GM12878 (cell line): ENCODE results near the gene FSHB. TPM values are rescaled to one million over a fixed set of nuclear protein-coding genes. Genes with fewer than 3 reads are reported as not detected.

Experiments
- ATAC-seq: fragments of 200-7000 bp; cut with Tn5 transposase; 3 replicates; pipeline ENCODE4 v1.9.1; 2020; ENCODE audit warnings: mild to moderate bottlenecking, moderate library complexity
- BruUV-seq: library from RNA; stranded (reverse); fragments of 400-500 nt; replicated peaks from 2 replicates; lab custom pipeline; 2021; lab: Mats Ljungman, UMichigan
- CTCF ChIA-PET: fragments of 300-600 bp; sonication (Branson Sonifier 250); formaldehyde crosslinking; extraction: SDS; loops from one replicate; lab custom pipeline; 2021; ENCODE audit warnings: inconsistent platforms; lab: Yijun Ruan, JAX
- POLR2A ChIA-PET: fragments of 350-600 bp; formaldehyde crosslinking; extraction: SDS; loops from one replicate; lab custom pipeline; 2021; ENCODE audit warnings: inconsistent platforms; lab: Charles Lee
- RAD21 ChIA-PET: fragments of 300-600 bp; sonication (Branson Sonifier 250); formaldehyde crosslinking; loops from one replicate; lab custom pipeline; 2023; ENCODE audit warnings: antibody characterized with exemption; ENCODE audit not compliant: unreplicated experiment; lab: Charles Lee
- SMC1A ChIA-PET: fragments of 300-600 bp; sonication (Branson Sonifier 250); formaldehyde crosslinking; loops from one replicate; lab custom pipeline; 2023; ENCODE audit not compliant: unreplicated experiment, uncharacterized antibody; lab: Charles Lee
- DNase-seq: peaks from one replicate; pipeline ENCODE4 v3.0.0-alpha.2; 2011; ENCODE audit warnings: low read depth, low spot score
- FAIRE-seq: peaks from 3 replicates; lab custom pipeline; 2011; peaks lifted over from hg19 to GRCh38; lab: Jason Lieb, UNC
- H2AFZ ChIP-seq: 2 replicates; pipeline ENCODE4 v1.6.0; 2011; ENCODE audit warnings: low read depth, low read length, control low read depth; ENCODE audit not compliant: control insufficient read depth
- H3K27ac ChIP-seq: 2 replicates; pipeline ENCODE4 v1.5.1; 2011; ENCODE audit warnings: control low read depth; ENCODE audit not compliant: control insufficient read depth, insufficient read depth
- H3K27me3 ChIP-seq, 2 experiments: replicated peaks in 1 of 2; 2 replicates each; pipeline versions ENCODE4 v1.6.0 to v1.6.1; 2011; ENCODE audit warnings: low read length in 1 of 2; ENCODE audit not compliant: control insufficient read depth in 2 of 2, insufficient read depth in 2 of 2
- H3K36me3 ChIP-seq, 2 experiments: 2 replicates each; pipeline ENCODE4 v1.5.1; 2011; ENCODE audit warnings: low read length in 1 of 2; ENCODE audit not compliant: control insufficient read depth in 2 of 2, insufficient read depth in 2 of 2
- H3K4me1 ChIP-seq: 2 replicates; pipeline ENCODE4 v1.6.1; 2011; ENCODE audit warnings: mild to moderate bottlenecking, low read length, moderate library complexity, mixed read lengths; ENCODE audit not compliant: control insufficient read depth, insufficient read depth
- H3K4me2 ChIP-seq: 2 replicates; pipeline ENCODE4 v1.6.0; 2011; ENCODE audit warnings: control low read depth; ENCODE audit not compliant: control insufficient read depth, insufficient read depth
- H3K4me3 ChIP-seq: fragments of 200-600 bp; sonication (generic); 2 replicates; pipeline ENCODE4 v1.5.1; 2016
- H3K79me2 ChIP-seq: 2 replicates; pipeline ENCODE4 v1.6.0; 2011; ENCODE audit warnings: low read length; ENCODE audit not compliant: control insufficient read depth, insufficient read depth
- H3K9ac ChIP-seq: 2 replicates; pipeline ENCODE4 v1.8.0; 2011; ENCODE audit warnings: low read length, control low read depth, mixed read lengths; ENCODE audit not compliant: control insufficient read depth, insufficient read depth
- H3K9me3 ChIP-seq: replicated peaks from 3 replicates; pipeline ENCODE4 v1.5.1; 2011; ENCODE audit warnings: mild to moderate bottlenecking, low read length; ENCODE audit not compliant: control insufficient read depth, insufficient read depth
- H4K20me1 ChIP-seq: 2 replicates; pipeline ENCODE4 v1.6.0; 2011; ENCODE audit not compliant: control insufficient read depth, insufficient read depth
- KAT2A ChIP-seq: conservative IDR thresholded peaks from 2 replicates; pipeline ENCODE4 v1.6.1; 2011; ENCODE audit warnings: low read depth, low read length; ENCODE audit not compliant: control insufficient read depth
- SREBF2 ChIP-seq: IDR thresholded peaks from 2 replicates; pipeline ENCODE4 v1.6.1; 2012; ENCODE audit warnings: mild to moderate bottlenecking, low read length
- USF2 ChIP-seq: IDR thresholded peaks from 2 replicates; pipeline ENCODE4 v1.6.1; 2011; ENCODE audit warnings: low read depth, low read length, improper control_type of control experiment, borderline replicate concordance
- WGBS: methylation state at CpG from one replicate; pipeline ENCODE4 v1.1.6; 2016; ENCODE audit warnings: low lambda C conversion rate; ENCODE audit not compliant: insufficient replicate concordance, insufficient coverage; ENCODE audit errors: missing lambda C conversion rate; 5-methylcytosine and 5-hydroxymethylcytosine counted together
- in situ Hi-C: fragments of 300-500 bp; cut with MboI; formaldehyde crosslinking; loops from 9 replicates; pipeline ENCODE4 v1.14.3; 2018; ENCODE audit warnings: mixed read lengths
- intact Hi-C: fragments of 100-400 bp; cut with micrococcal nuclease; formaldehyde crosslinking; loops from one replicate; pipeline ENCODE4 v1.14.2; 2022; ENCODE audit not compliant: unreplicated experiment
- polyA plus RNA-seq, 11 experiments: library from polyadenylated mRNA; depleted of rRNA in 4 of 11; unstranded in 6 of 11; stranded (reverse) in 5 of 11; fragments of >200 nt; fragmentation: Nextera tagmentation in 4 of 11; fragmentation: Illumina TruSeq in 1 of 11; extraction: Ambion mirVana in 4 of 11; extraction: Trizol in 1 of 11; gene quantifications; 1 replicate in 1 of 11; 2 replicates in 10 of 11; pipeline versions ENCODE4 v1.2.1 to v1.2.3, GENCODE V29; 2011 to 2016; ENCODE audit warnings: inconsistent platforms in 2 of 11, missing spikeins in 2 of 11, low read depth in 1 of 11
- total RNA-seq, 4 experiments: library from RNA; depleted of rRNA in 3 of 4; stranded (reverse); fragments of >200 nt in 3 of 4; fragmentation: Illumina TruSeq in 1 of 4; extraction: Trizol in 1 of 4; gene quantifications; 2 replicates each; pipeline versions ENCODE4 v1.2.1 to v1.2.3, GENCODE V29; 2013 to 2021

The FSHB gene
- total and polyA plus RNA-seq, 10 of the 15 experiments (the other 5 are each of a cell fraction or from before 2014, with no cell fraction given) = not detected

GRCh38 chr11:30186748-30187147 is 44.1 kb upstream of the FSHB start:
- H3K27me3 ChIP-seq = no peaks in the 10 kb centered on the region
- H3K36me3 ChIP-seq = no peaks in the 10 kb centered on the region
- no peak overlapping the region for H2AFZ ChIP-seq
- H3K4me3 ChIP-seq = no peak overlapping the region
- no peaks in the 10 kb centered on the region for H3K79me2 ChIP-seq
- TF ChIP-seq KAT2A = no peak
- no peaks in the 10 kb centered on the region for H3K4me1 ChIP-seq
- intact Hi-C loops = no loop called here
- no peak overlapping the region for H3K27ac ChIP-seq
- 26% methylated on average over 3 of the region's 3 CpGs for WGBS
- no peak overlapping the region for H3K9ac ChIP-seq
- no peak overlapping the region for H3K4me2 ChIP-seq
- ChIA-PET POLR2A (no interaction called here), RAD21 (no interaction called here), SMC1A (no interaction called here), CTCF (interaction anchor here (1.1 to 1.2 kb wide), 2 partner anchors 10 to 129 kb away, joined by 3 read pairs; no protein-coding TSS in a partner anchor)
- in situ Hi-C loops = no loop called here
- BruUV-seq = no TSS peak
- FAIRE-seq (no peak), DNase-seq (no peak), ATAC-seq (no peak)
- H4K20me1 ChIP-seq = no peaks in the 10 kb centered on the region
- no peaks in the 10 kb centered on the region; the same call in 2 of the 3 replicates for H3K9me3 ChIP-seq

DNA sequence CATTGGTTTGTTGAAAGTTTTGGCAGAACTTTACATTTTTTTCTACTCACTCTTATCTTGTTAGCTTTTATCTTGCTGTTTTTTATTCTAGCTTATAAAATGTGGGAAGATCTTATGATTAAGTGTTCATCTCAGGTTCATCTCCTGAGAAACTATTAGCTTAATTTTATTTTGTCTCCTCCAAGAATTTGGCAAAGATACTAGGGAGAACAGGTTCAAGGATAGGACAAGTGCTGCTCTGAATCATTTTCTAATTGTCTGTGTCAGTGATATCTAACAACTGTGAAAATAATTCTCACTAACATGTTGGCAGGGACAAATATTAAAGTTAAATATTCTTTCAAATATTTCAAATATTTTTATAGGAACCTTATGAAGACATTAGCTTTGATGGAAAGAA is 38.2 kb upstream of the FSHB start:
- no peak for DNase-seq
- no peak overlapping the region for H3K4me3 ChIP-seq
- no peaks in the 10 kb centered on the region for H3K4me1 ChIP-seq
- no peak overlapping the region for H3K9ac ChIP-seq
- ATAC-seq = no peak
- ChIA-PET POLR2A (no interaction called here), SMC1A (interaction anchor here (0.8 to 1.8 kb wide), 4 partner anchors 9 to 59 kb away, joined by 3 to 5 read pairs (median 4); no protein-coding TSS in a partner anchor), RAD21 (no interaction called here), CTCF (interaction anchor here (1.0 to 2.6 kb wide), 9 partner anchors 14 to 760 kb away, joined by 3 to 9 read pairs (median 4); no protein-coding TSS in a partner anchor)
- TF ChIP-seq USF2 = no peak
- no peak for TF ChIP-seq SREBF2
- no peaks in the 10 kb centered on the region for H3K9me3 ChIP-seq
- no peak overlapping the region for H2AFZ ChIP-seq
- no peaks in the 10 kb centered on the region; a peak in 1 of 4 replicates for H3K27me3 ChIP-seq
- intact Hi-C loops (no loop called here), in situ Hi-C loops (no loop called here)
- H3K36me3 ChIP-seq = no peaks in the 10 kb centered on the region
- no peaks in the 10 kb centered on the region for H4K20me1 ChIP-seq
- no peaks in the 10 kb centered on the region for H3K79me2 ChIP-seq
- no peak overlapping the region for H3K27ac ChIP-seq
- FAIRE-seq = no peak
- H3K4me2 ChIP-seq = no peak overlapping the region
- no TSS peak for BruUV-seq
